GM06990 (cell line): Measurements from ENCODE around the gene DDX23.
"Not testable (repeated sequence)": the region's sequence is repeated elsewhere in the genome, so short reads cannot be mapped to it uniquely, and the experiment has no call there.

ENCODE experiments used
- DNase-seq: peaks from one replicate; pipeline ENCODE4 v3.0.0-alpha.2; 2011; ENCODE audit not compliant: insufficient read length; ENCODE audit errors: extremely low read depth
- H3K27me3 ChIP-seq: replicated peaks from 2 replicates; pipeline ENCODE4 v1.6.0; 2011; ENCODE audit warnings: low read length; ENCODE audit not compliant: control insufficient read depth, insufficient read depth
- H3K36me3 ChIP-seq: 2 replicates; pipeline ENCODE4 v1.5.1; 2011; ENCODE audit warnings: low read length; ENCODE audit not compliant: control insufficient read depth, insufficient read depth
- H3K4me3 ChIP-seq: replicated peaks from 2 replicates; pipeline ENCODE4 v1.5.1; 2011; ENCODE audit warnings: low read depth, mild to moderate bottlenecking, control low read depth, low read length
- TF ChIP-seq, protein P1 (sequence below): IDR thresholded peaks from 2 replicates; pipeline ENCODE4 v1.5.1; 2011; ENCODE audit warnings: low read length, control low read depth, mild to moderate bottlenecking, inconsistent platforms; ENCODE audit not compliant: insufficient read depth, poor library complexity, severe bottlenecking

The DDX23 gene

DNA sequence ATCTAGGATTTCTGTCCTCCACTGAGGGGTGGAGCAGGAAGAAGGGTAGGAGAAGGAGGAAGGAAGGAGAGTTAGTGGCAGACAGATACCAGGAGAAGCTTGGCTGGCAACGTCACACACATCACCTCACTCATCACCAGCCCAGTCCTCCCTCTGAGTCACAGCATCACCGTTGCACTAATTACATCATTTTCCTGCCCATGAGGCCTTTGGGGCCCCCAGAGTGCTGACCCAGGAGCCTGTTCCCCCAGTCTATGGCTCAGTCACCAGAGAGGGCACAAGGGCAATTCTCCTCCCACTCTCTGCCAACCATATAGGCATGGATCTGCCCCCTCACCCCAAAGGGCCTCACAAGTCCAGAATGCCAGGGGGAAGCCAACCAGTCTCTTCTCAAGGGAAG is 9.1 kb upstream of the DDX23 start:
- TF ChIP-seq, protein P1, sequence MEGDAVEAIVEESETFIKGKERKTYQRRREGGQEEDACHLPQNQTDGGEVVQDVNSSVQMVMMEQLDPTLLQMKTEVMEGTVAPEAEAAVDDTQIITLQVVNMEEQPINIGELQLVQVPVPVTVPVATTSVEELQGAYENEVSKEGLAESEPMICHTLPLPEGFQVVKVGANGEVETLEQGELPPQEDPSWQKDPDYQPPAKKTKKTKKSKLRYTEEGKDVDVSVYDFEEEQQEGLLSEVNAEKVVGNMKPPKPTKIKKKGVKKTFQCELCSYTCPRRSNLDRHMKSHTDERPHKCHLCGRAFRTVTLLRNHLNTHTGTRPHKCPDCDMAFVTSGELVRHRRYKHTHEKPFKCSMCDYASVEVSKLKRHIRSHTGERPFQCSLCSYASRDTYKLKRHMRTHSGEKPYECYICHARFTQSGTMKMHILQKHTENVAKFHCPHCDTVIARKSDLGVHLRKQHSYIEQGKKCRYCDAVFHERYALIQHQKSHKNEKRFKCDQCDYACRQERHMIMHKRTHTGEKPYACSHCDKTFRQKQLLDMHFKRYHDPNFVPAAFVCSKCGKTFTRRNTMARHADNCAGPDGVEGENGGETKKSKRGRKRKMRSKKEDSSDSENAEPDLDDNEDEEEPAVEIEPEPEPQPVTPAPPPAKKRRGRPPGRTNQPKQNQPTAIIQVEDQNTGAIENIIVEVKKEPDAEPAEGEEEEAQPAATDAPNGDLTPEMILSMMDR: no peak
- no peaks in the 10 kb centered on the region for H3K27me3 ChIP-seq
- no peak for DNase-seq
- no peak overlapping the region for H3K4me3 ChIP-seq
- H3K36me3 ChIP-seq: peaks cover 7% of the 10 kb centered on the region

- H3K36me3 ChIP-seq, DNase-seq, H3K27me3 ChIP-seq, H3K4me3 ChIP-seq: not testable (repeated sequence)
Measured at GRCh38 chr12:48860236-48860635, 8.3 kb upstream of the DDX23 start.

DNA sequence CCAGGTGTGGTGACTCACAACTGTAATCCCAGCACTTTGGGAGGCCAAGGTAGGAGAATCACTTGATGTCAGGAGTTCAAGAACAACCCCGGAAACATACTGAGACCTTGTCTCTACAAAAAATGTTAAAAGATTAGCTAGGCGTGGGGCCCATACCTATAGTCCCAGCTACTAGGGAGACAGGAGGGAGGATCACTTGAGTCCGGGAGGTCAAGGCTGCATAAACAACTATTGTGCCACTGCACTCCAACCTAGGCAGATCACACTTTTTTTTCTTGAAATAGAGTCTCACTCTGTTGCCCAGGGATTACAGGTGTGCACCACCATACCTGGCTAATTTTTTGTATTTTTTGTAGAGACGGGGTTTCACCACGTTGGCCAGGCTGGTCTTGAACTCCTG is 7.6 kb upstream of the DDX23 start:
- H3K36me3 ChIP-seq: peaks cover 7% of the 10 kb centered on the region
- TF ChIP-seq, protein P1: no peak

GRCh38 chr12:48858043-48858442 is 6.1 kb upstream of the DDX23 start:
- no peak for DNase-seq
- TF ChIP-seq, protein P1: no peak
- Histone ChIP-seq H3K27me3 (no peaks in the 10 kb centered on the region), H3K4me3 (no peak overlapping the region), H3K36me3 (peaks cover 7% of the 10 kb centered on the region)

More for the DNA sequence above, 7.6 kb upstream of the DDX23 start:
- Histone ChIP-seq H3K27me3 (no peaks in the 10 kb centered on the region), H3K4me3 (no peak overlapping the region)
- DNase-seq: no peak

DNA sequence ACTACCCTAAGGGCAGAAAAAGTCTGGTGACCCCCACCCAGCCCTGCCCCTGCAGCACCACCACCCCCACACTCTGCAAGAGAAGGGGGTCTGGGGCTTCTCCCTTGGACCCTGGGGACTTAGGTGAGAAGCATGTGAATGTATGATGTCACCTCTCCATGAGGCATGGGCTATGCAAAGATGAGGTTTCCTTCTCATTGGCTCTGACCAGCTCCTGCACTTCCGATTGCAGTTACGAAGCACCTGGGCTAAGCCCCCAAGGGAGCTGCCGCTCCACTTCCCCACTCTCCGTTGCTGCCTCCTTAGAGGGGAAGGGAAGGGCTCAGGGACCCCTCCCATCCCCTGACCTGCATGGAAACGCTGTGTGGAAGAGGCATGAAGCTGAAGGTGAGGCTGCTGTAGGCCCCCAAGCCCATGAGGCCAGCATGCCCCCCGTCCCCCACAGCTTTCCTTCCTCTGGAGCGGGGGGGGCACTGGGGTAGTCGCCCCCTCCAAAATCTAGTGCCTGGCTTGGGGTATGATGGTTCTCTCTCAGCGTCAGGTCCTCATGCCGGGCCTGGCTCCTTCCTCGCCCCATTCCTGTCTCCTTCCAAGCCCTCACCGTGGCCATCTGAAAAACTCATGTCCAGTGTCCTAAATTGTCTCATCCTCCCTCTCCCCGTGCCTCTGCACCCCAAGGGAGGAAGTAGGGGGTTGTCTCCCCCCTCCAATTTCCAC is 5.5 kb upstream of the DDX23 start:
- H3K4me3 ChIP-seq: no peak overlapping the region
- H3K36me3 ChIP-seq: peaks cover 7% of the 10 kb centered on the region
- TF ChIP-seq, protein P1: no peak
- H3K27me3 ChIP-seq: no peaks in the 10 kb centered on the region
- DNase-seq: no peak

- DNase-seq: no peak
- TF ChIP-seq, protein P1: no peak
- peaks cover 5% of the 10 kb centered on the region for H3K36me3 ChIP-seq
- H3K4me3 ChIP-seq: no peak overlapping the region
- no peaks in the 10 kb centered on the region for H3K27me3 ChIP-seq
Measured at GRCh38 chr12:48856379-48856778, 4.4 kb upstream of the DDX23 start.

DNA sequence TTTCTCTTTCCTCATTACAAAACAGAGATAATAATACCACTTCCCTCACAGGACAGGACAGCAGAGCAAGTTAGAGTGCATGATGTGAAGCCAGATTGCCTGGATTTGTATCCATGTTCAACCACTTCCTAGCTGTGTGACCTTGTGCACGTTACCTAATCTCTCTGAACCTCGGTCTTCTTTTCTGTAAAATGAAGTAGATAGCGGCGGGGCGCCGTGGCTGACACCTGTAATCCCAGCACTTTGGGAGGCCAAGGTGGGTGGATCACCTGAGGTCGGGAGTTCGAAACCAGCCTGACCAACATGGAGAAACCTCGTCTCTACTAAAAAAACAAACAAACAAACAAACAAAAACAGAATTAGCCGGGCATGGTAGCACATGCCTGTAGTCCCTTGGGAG is 3.0 kb upstream of the DDX23 start:
- H3K4me3 ChIP-seq, DNase-seq, H3K36me3 ChIP-seq, H3K27me3 ChIP-seq: not testable (repeated sequence)
